HepG2 (cell line): ENCODE data around the gene ANKS6. TPM values are rescaled to one million over a fixed set of nuclear protein-coding genes. Genes with fewer than 3 reads are reported as not detected.

ENCODE experiments used
- ATAC-seq: fragments of 200-7000 bp; cut with Tn5 transposase; 3 replicates; pipeline ENCODE4 v1.9.1; 2020; ENCODE audit warnings: mild to moderate bottlenecking, moderate library complexity
- BruUV-seq: library from RNA; stranded (reverse); fragments of 400-500 nt; replicated peaks from 2 replicates; lab custom pipeline; 2021; lab: Mats Ljungman, UMichigan
- CTCF ChIA-PET: fragments of 300-600 bp; formaldehyde crosslinking; extraction: SDS; loops from one replicate; lab custom pipeline; 2021; ENCODE audit warnings: low total read pairs, inconsistent platforms, low intra/inter-chr PET ratio; lab: Yijun Ruan, JAX
- POLR2A ChIA-PET: fragments of 350-600 bp; sonication (Branson Sonifier 250); formaldehyde crosslinking; loops from one replicate; lab custom pipeline; 2020; ENCODE audit warnings: antibody characterized with exemption, inconsistent platforms; lab: Yijun Ruan, JAX
- DNase-seq: peaks from one replicate; pipeline ENCODE4 v3.0.0-alpha.2; 2015; ENCODE audit warnings: low spot score
- FAIRE-seq: peaks from 3 replicates; lab custom pipeline; 2011; peaks lifted over from hg19 to GRCh38; lab: Jason Lieb, UNC
- H2AFZ ChIP-seq: one replicate; pipeline ENCODE4 v1.6.1; 2011; ENCODE audit warnings: low read length, inconsistent platforms
- H3K27ac ChIP-seq: fragments of 300-600 bp; 3 replicates; pipeline ENCODE4 v1.8.0; 2011; ENCODE audit warnings: mixed run types, mild to moderate bottlenecking, mixed read lengths, low read length, inconsistent platforms; ENCODE audit not compliant: insufficient read depth; ENCODE audit errors: extremely low read length
- H3K27me3 ChIP-seq, 2 experiments: fragments of 200-600 bp in 1 of 2; 2 replicates in 1 of 2; 3 replicates in 1 of 2; pipeline versions ENCODE4 v1.6.0 to v1.8.0; 2011; ENCODE audit warnings: low read length in 2 of 2, mild to moderate bottlenecking in 2 of 2, moderate library complexity in 2 of 2, inconsistent platforms in 1 of 2; ENCODE audit not compliant: insufficient read depth in 2 of 2, control insufficient read depth in 1 of 2
- H3K36me3 ChIP-seq, 2 experiments: fragments of 200-600 bp in 1 of 2; replicated peaks in 1 of 2; 2 replicates in 1 of 2; 3 replicates in 1 of 2; pipeline versions ENCODE4 v1.5.1 to v1.8.0; 2011; ENCODE audit warnings: low read length in 2 of 2, inconsistent platforms in 1 of 2; ENCODE audit not compliant: insufficient read depth in 2 of 2, control insufficient read depth in 1 of 2
- H3K4me1 ChIP-seq: 2 replicates; pipeline ENCODE4 v1.5.1; 2012; ENCODE audit warnings: low read length, inconsistent platforms; ENCODE audit not compliant: insufficient read depth
- H3K4me2 ChIP-seq: 2 replicates; pipeline ENCODE4 v1.6.0; 2011; ENCODE audit warnings: low read depth, low read length, inconsistent platforms
- H3K4me3 ChIP-seq, 3 experiments: fragments of 200-600 bp in 1 of 3; sonication (generic), shearing (Covaris generic) in 1 of 3; replicated peaks in 1 of 3; 2 replicates each; pipeline ENCODE4 v1.5.1; 2011 to 2016; ENCODE audit warnings: low read length in 3 of 3, inconsistent platforms in 2 of 3, low read depth in 2 of 3, mild to moderate bottlenecking in 2 of 3, control low read depth in 1 of 3, mixed read lengths in 1 of 3; ENCODE audit not compliant: insufficient read depth in 1 of 3
- H3K79me2 ChIP-seq: one replicate; pipeline ENCODE4 v1.6.1; 2011; ENCODE audit warnings: low read length, inconsistent platforms; ENCODE audit not compliant: insufficient read depth
- H3K9ac ChIP-seq: 2 replicates; pipeline ENCODE4 v1.6.0; 2011; ENCODE audit warnings: mild to moderate bottlenecking, low read depth, low read length, inconsistent platforms; ENCODE audit not compliant: insufficient read depth
- H3K9me3 ChIP-seq: 2 replicates; pipeline ENCODE4 v1.5.1; 2012; ENCODE audit warnings: mild to moderate bottlenecking, low read length
- H4K20me1 ChIP-seq: 2 replicates; pipeline ENCODE4 v1.6.0; 2011; ENCODE audit warnings: inconsistent platforms, mild to moderate bottlenecking, low read length, moderate library complexity; ENCODE audit not compliant: insufficient read depth
- MYNN ChIP-seq: sonication (generic); formaldehyde crosslinking; IDR thresholded peaks from 2 replicates; pipeline ENCODE4 v1.4.0; 2020; ENCODE audit warnings: mild to moderate bottlenecking, low read depth, missing genetic modification reagents
- SYNCRIP ChIP-seq: fragments of 200-400 bp; formaldehyde crosslinking; IDR thresholded peaks from 2 replicates; pipeline ENCODE4 v1.6.1; 2018; ENCODE audit warnings: mild to moderate bottlenecking, low read depth, low read length; ENCODE audit not compliant: insufficient read depth
- ZNF33B ChIP-seq: sonication (generic); formaldehyde crosslinking; IDR thresholded peaks from 2 replicates; pipeline ENCODE4 v1.5.1; 2020; ENCODE audit warnings: mild to moderate bottlenecking, missing genetic modification reagents
- ZNF510 ChIP-seq: sonication (generic); formaldehyde crosslinking; IDR thresholded peaks from 2 replicates; pipeline ENCODE4 v1.4.0; 2020; ENCODE audit warnings: low read depth, mild to moderate bottlenecking, missing genetic modification reagents
- ZNF713 ChIP-seq: sonication (generic); formaldehyde crosslinking; IDR thresholded peaks from 2 replicates; pipeline ENCODE4 v1.4.0; 2020; ENCODE audit warnings: mild to moderate bottlenecking, missing genetic modification reagents
- ZNF761 ChIP-seq: sonication (generic); formaldehyde crosslinking; conservative IDR thresholded peaks from 2 replicates; pipeline ENCODE4 v1.4.0; 2020; ENCODE audit warnings: mild to moderate bottlenecking, missing genetic modification reagents
- WGBS: methylation state at CpG from one replicate; pipeline ENCODE4 v1.1.6; 2017; ENCODE audit warnings: low lambda C conversion rate; 5-methylcytosine and 5-hydroxymethylcytosine counted together
- in situ Hi-C: cut with HindIII; loops from 2 replicates; pipeline ENCODE4 v1.10.0; 2017; ENCODE audit warnings: low pct_unique_long_range_greater_than_20kb; ENCODE audit not compliant: extremely low pct_ligation_motif_present
- intact Hi-C: fragments of 100-400 bp; cut with micrococcal nuclease; formaldehyde crosslinking; loops from one replicate; pipeline ENCODE4 v1.10.0; 2022; ENCODE audit not compliant: unreplicated experiment
- polyA plus RNA-seq, 8 experiments: library from polyadenylated mRNA; depleted of rRNA in 3 of 8; stranded (reverse) in 7 of 8; unstranded in 1 of 8; fragments of >200 nt; fragmentation: Illumina TruSeq in 4 of 8; extraction: Trizol in 4 of 8; gene quantifications; 2 replicates each; pipeline versions ENCODE4 v1.2.1 to v1.2.3, GENCODE V29; 2011 to 2016; ENCODE audit warnings: low read depth in 4 of 8, missing spikeins in 1 of 8, mixed read lengths in 1 of 8; ENCODE audit not compliant: insufficient read depth in 1 of 8
- total RNA-seq, 5 experiments: library from RNA; depleted of rRNA; stranded (reverse); fragments of >200 nt; fragmentation: Illumina TruSeq; extraction: Trizol; gene quantifications; 2 replicates each; pipeline ENCODE4 v1.2.3, GENCODE V29; 2016; ENCODE audit warnings: low read depth in 1 of 5
- TF ChIP-seq, protein P1 (sequence below): IDR thresholded peaks from 2 replicates; pipeline ENCODE4 v1.6.1; 2018; ENCODE audit warnings: missing genetic modification reagents, mild to moderate bottlenecking, missing compliant biosample characterization
- TF ChIP-seq, protein P2 (sequence below): sonication (generic); formaldehyde crosslinking; IDR thresholded peaks from 2 replicates; pipeline ENCODE4 v1.4.0; 2020; ENCODE audit warnings: missing genetic modification reagents
- TF ChIP-seq, protein P3 (sequence below): sonication (generic); formaldehyde crosslinking; IDR thresholded peaks from 2 replicates; pipeline ENCODE4 v1.4.0; 2020; ENCODE audit warnings: missing genetic modification reagents

Gene ANKS6
- total and polyA plus RNA-seq, 2 of the 13 experiments (the other 11 are each of a cell fraction or from before 2014, with no cell fraction given): 8.8 to 10.7 TPM

DNA sequence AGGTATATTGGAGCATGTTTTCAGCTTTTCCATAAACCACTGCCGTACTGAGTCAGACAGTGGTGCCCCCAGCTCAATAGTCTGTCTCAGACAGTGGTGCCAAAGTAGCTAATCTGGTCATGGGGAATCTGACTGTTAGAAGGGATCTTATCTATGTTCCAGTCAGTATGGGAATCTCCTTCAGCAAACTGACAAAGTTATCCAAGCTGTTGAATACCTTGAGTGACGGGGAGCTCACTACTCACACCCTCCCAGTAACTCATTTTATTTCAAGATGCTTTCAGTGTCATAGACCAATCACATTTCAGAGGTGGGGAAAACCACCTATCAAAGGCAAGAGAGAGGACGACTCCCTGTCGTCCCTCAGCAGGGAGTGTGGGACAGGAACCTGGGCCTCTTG is 18.7 kb downstream of the ANKS6 start:
- H2AFZ ChIP-seq: no peak overlapping the region
- in situ Hi-C loops: loop anchor here (5.0 kb wide), 1 partner anchor 460 kb away; no protein-coding TSS in a partner anchor
- H3K4me2 ChIP-seq: no peak overlapping the region
- DNase-seq (no peak), FAIRE-seq (no peak), ATAC-seq (no peak)
- 88% methylated on average over 4 of the region's 4 CpGs for WGBS
- H3K36me3 ChIP-seq: no peaks in the 10 kb centered on the region; a peak in 1 of 5 replicates
- POLR2A ChIA-PET: no interaction called here
- H3K9me3 ChIP-seq: no peaks in the 10 kb centered on the region
- no peak overlapping the region for H3K4me3 ChIP-seq
- no peak overlapping the region for H3K9ac ChIP-seq
- no TSS peak for BruUV-seq
- H3K4me1 ChIP-seq: peaks cover 37% of the 10 kb centered on the region
- H3K79me2 ChIP-seq: no peaks in the 10 kb centered on the region
- no peak overlapping the region for H3K27ac ChIP-seq
- CTCF ChIA-PET: no interaction called here
- no peaks in the 10 kb centered on the region; the same call in none of the 2 replicates for H4K20me1 ChIP-seq
- TF ChIP-seq ZNF713 (CRISPR knock-in tag) (no peak), SYNCRIP (no peak), ZNF510 (CRISPR knock-in tag) (no peak), ZNF761 (CRISPR knock-in tag) (no peak), MYNN (CRISPR knock-in tag) (no peak), ZNF33B (CRISPR knock-in tag) (no peak)
- TF ChIP-seq, protein P1, sequence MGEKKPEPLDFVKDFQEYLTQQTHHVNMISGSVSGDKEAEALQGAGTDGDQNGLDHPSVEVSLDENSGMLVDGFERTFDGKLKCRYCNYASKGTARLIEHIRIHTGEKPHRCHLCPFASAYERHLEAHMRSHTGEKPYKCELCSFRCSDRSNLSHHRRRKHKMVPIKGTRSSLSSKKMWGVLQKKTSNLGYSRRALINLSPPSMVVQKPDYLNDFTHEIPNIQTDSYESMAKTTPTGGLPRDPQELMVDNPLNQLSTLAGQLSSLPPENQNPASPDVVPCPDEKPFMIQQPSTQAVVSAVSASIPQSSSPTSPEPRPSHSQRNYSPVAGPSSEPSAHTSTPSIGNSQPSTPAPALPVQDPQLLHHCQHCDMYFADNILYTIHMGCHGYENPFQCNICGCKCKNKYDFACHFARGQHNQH (CRISPR knock-in tag): no peak
- TF ChIP-seq, protein P2, sequence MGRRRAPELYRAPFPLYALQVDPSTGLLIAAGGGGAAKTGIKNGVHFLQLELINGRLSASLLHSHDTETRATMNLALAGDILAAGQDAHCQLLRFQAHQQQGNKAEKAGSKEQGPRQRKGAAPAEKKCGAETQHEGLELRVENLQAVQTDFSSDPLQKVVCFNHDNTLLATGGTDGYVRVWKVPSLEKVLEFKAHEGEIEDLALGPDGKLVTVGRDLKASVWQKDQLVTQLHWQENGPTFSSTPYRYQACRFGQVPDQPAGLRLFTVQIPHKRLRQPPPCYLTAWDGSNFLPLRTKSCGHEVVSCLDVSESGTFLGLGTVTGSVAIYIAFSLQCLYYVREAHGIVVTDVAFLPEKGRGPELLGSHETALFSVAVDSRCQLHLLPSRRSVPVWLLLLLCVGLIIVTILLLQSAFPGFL (CRISPR knock-in tag): no peak
- TF ChIP-seq, protein P3, sequence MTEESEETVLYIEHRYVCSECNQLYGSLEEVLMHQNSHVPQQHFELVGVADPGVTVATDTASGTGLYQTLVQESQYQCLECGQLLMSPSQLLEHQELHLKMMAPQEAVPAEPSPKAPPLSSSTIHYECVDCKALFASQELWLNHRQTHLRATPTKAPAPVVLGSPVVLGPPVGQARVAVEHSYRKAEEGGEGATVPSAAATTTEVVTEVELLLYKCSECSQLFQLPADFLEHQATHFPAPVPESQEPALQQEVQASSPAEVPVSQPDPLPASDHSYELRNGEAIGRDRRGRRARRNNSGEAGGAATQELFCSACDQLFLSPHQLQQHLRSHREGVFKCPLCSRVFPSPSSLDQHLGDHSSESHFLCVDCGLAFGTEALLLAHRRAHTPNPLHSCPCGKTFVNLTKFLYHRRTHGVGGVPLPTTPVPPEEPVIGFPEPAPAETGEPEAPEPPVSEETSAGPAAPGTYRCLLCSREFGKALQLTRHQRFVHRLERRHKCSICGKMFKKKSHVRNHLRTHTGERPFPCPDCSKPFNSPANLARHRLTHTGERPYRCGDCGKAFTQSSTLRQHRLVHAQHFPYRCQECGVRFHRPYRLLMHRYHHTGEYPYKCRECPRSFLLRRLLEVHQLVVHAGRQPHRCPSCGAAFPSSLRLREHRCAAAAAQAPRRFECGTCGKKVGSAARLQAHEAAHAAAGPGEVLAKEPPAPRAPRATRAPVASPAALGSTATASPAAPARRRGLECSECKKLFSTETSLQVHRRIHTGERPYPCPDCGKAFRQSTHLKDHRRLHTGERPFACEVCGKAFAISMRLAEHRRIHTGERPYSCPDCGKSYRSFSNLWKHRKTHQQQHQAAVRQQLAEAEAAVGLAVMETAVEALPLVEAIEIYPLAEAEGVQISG (CRISPR knock-in tag): no peak
- intact Hi-C loops: no loop called here
- no peaks in the 10 kb centered on the region for H3K27me3 ChIP-seq
